OCI-LY7 (cell line): ENCODE results near the gene AMZ1. TPM values are rescaled to one million over a fixed set of nuclear protein-coding genes. Genes with fewer than 3 reads are reported as not detected.

Experiments
- BruUV-seq: library from RNA; stranded (reverse); fragments of 400-500 nt; replicated peaks from 2 replicates; lab custom pipeline; 2021; lab: Mats Ljungman, UMichigan
- CTCF ChIA-PET: fragments of 300-600 bp; sonication (Branson Sonifier 250); formaldehyde crosslinking; loops from one replicate; lab custom pipeline; 2022; ENCODE audit warnings: antibody characterized with exemption; ENCODE audit not compliant: unreplicated experiment; lab: Charles Lee
- POLR2A ChIA-PET: fragments of 300-600 bp; sonication (Branson Sonifier 250); formaldehyde crosslinking; loops from one replicate; lab custom pipeline; 2022; ENCODE audit warnings: antibody characterized with exemption; lab: Charles Lee
- DNase-seq: peaks from one replicate; pipeline ENCODE4 v3.0.0-alpha.2; 2015; ENCODE audit warnings: low spot score
- H2AFZ ChIP-seq: fragments of 200-600 bp; sonication (generic), shearing (Covaris generic); 2 replicates; pipeline ENCODE4 v1.6.1; 2014; ENCODE audit warnings: mild to moderate bottlenecking, antibody characterized with exemption, low read length, moderate library complexity
- H3K27ac ChIP-seq: fragments of 200-600 bp; sonication (generic); 2 replicates; pipeline ENCODE4 v1.5.1; 2014; ENCODE audit warnings: mixed run types, low read depth, mild to moderate bottlenecking, moderate library complexity, low read length, inconsistent platforms; ENCODE audit not compliant: poor library complexity, severe bottlenecking
- H3K36me3 ChIP-seq: fragments of 200-600 bp; sonication (generic); 2 replicates; pipeline ENCODE4 v1.6.1; 2014; ENCODE audit warnings: mild to moderate bottlenecking, antibody characterized with exemption, low read length, moderate library complexity, mixed read lengths; ENCODE audit not compliant: insufficient read depth
- H3K4me1 ChIP-seq: fragments of 200-600 bp; sonication (generic); 2 replicates; pipeline ENCODE4 v1.5.1; 2014; ENCODE audit warnings: mild to moderate bottlenecking, low read length; ENCODE audit not compliant: insufficient read depth, poor library complexity, severe bottlenecking
- H3K4me2 ChIP-seq: fragments of 200-600 bp; sonication (generic); 2 replicates; pipeline ENCODE4 v1.6.1; 2014; ENCODE audit warnings: mild to moderate bottlenecking, low read length
- H3K4me3 ChIP-seq: fragments of 200-600 bp; sonication (generic); 2 replicates; pipeline ENCODE4 v1.5.1; 2014; ENCODE audit warnings: mild to moderate bottlenecking, low read depth, low read length; ENCODE audit not compliant: poor library complexity, severe bottlenecking
- H3K79me2 ChIP-seq: fragments of 200-600 bp; sonication (generic); 2 replicates; pipeline ENCODE4 v1.6.1; 2016; ENCODE audit warnings: low read depth, mild to moderate bottlenecking, low read length, moderate library complexity, mixed read lengths; ENCODE audit not compliant: insufficient read depth
- H3K9me2 ChIP-seq: fragments of 200-600 bp; sonication (generic); 2 replicates; pipeline ENCODE4 v1.6.1; 2016; ENCODE audit warnings: mild to moderate bottlenecking, low read length, mixed read lengths; ENCODE audit not compliant: insufficient read depth
- H3K9me3 ChIP-seq: fragments of 200-600 bp; sonication (generic); 2 replicates; pipeline ENCODE4 v1.6.1; 2014; ENCODE audit warnings: mild to moderate bottlenecking, mixed run types, low read length, mixed read lengths
- H4K20me1 ChIP-seq: fragments of 200-600 bp; sonication (generic); 2 replicates; pipeline ENCODE4 v1.6.1; 2014; ENCODE audit warnings: mild to moderate bottlenecking, antibody characterized with exemption, low read length, moderate library complexity, mixed read lengths; ENCODE audit not compliant: insufficient read depth
- CTCF ChIP-seq: fragments of 200-600 bp; sonication (generic); conservative IDR thresholded peaks from 2 replicates; pipeline ENCODE4 v1.5.1; 2014; ENCODE audit warnings: mild to moderate bottlenecking, antibody characterized with exemption, low read length, moderate library complexity, mixed read lengths
- EZH2phosphoT487 ChIP-seq: fragments of 200-600 bp; sonication (generic); IDR thresholded peaks from 2 replicates; pipeline ENCODE4 v1.6.1; 2018; ENCODE audit warnings: low read depth, borderline replicate concordance, mild to moderate bottlenecking, mixed run types, antibody characterized with exemption, low read length, moderate library complexity, mixed read lengths
- intact Hi-C: fragments of 100-400 bp; cut with micrococcal nuclease; formaldehyde crosslinking; loops from one replicate; pipeline ENCODE4 v1.10.0; 2022; ENCODE audit not compliant: unreplicated experiment
- total RNA-seq, 2 experiments: library from RNA; depleted of rRNA in 1 of 2; stranded (reverse); fragments of >200 nt in 1 of 2; shearing (Covaris generic) in 1 of 2; gene quantifications; 2 replicates each; pipeline ENCODE4 v1.2.3, GENCODE V29; 2014 to 2022

The AMZ1 gene
- total RNA-seq, 2 experiments from 2014 or later = 1.4 to 2.7 TPM

DNA sequence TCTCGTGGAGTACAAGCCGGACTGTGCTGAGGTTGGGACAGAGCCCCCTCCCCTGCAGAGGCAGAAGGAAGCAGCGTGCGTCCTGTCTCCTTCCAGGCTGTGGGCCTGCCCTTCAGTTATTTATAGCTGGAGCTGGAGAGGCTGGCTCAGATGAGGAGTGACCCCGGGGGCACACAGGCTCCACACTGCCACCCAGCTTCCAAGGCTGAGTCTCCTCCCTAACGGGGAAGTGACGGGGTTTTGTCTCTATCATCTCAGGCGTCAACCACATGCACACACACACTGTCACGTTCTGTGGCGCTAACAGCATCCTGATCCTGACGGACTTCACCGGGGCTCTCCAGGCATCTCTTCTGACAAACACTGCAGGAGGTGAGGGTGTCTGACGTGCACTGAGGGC is 25.4 kb downstream of the AMZ1 start:
- intact Hi-C loops = no loop called here

GRCh38 chr7:2713978-2714377 is 26.0 kb downstream of the AMZ1 start:
- H3K4me2 ChIP-seq = no peak overlapping the region
- no peak overlapping the region for H2AFZ ChIP-seq
- no TSS peak for BruUV-seq
- H3K27ac ChIP-seq = no peak overlapping the region
- no peaks in the 10 kb centered on the region for H3K9me2 ChIP-seq
- no peaks in the 10 kb centered on the region for H4K20me1 ChIP-seq
- H3K4me3 ChIP-seq = no peak overlapping the region
- TF ChIP-seq CTCF = no peak
- TF ChIP-seq EZH2phosphoT487 = no peak
- no peaks in the 10 kb centered on the region for H3K9me3 ChIP-seq
- intact Hi-C loops = no loop called here
- POLR2A ChIA-PET = no interaction called here
- no peaks in the 10 kb centered on the region for H3K79me2 ChIP-seq
- no peaks in the 10 kb centered on the region for H3K36me3 ChIP-seq
- CTCF ChIA-PET = no interaction called here
- H3K4me1 ChIP-seq = peaks cover 59% of the 10 kb centered on the region
- no peak for DNase-seq

More for the DNA sequence above, 25.4 kb downstream of the AMZ1 start:
- Histone ChIP-seq H2AFZ (no peak overlapping the region), H3K36me3 (no peaks in the 10 kb centered on the region), H3K27ac (no peak overlapping the region), H3K4me3 (no peak overlapping the region), H3K9me2 (no peaks in the 10 kb centered on the region), H4K20me1 (no peaks in the 10 kb centered on the region), H3K79me2 (no peaks in the 10 kb centered on the region), H3K4me1 (peaks cover 63% of the 10 kb centered on the region), H3K4me2 (no peak overlapping the region), H3K9me3 (no peaks in the 10 kb centered on the region)
- peak; percentile 33; the same call in 1 of the 2 replicates for TF ChIP-seq CTCF
- no peak for TF ChIP-seq EZH2phosphoT487
- CTCF ChIA-PET = no interaction called here
- no TSS peak for BruUV-seq
- no peak for DNase-seq
- POLR2A ChIA-PET = no interaction called here

- intact Hi-C loops = no loop called here
- BruUV-seq = no TSS peak
- no peaks in the 10 kb centered on the region for H3K9me2 ChIP-seq
- H3K27ac ChIP-seq = no peak overlapping the region
- POLR2A ChIA-PET = no interaction called here
- H4K20me1 ChIP-seq = no peaks in the 10 kb centered on the region
- TF ChIP-seq CTCF (no peak), EZH2phosphoT487 (no peak)
- peaks cover 53% of the 10 kb centered on the region for H3K4me1 ChIP-seq
- no peaks in the 10 kb centered on the region for H3K36me3 ChIP-seq
- no peaks in the 10 kb centered on the region for H3K9me3 ChIP-seq
- H3K4me3 ChIP-seq = no peak overlapping the region
- no peaks in the 10 kb centered on the region for H3K79me2 ChIP-seq
- DNase-seq = no peak
- H3K4me2 ChIP-seq = no peak overlapping the region
- CTCF ChIA-PET = no interaction called here
- H2AFZ ChIP-seq = no peak overlapping the region
These were observed 26.6 kb downstream of the AMZ1 start for GRCh38 chr7:2714636-2715035.
